Adrenal gland (tissue), 5 donors: ENCODE measurements around the gene NUDCD2.

ENCODE experiments used
- POLR2A ChIP-seq, 2 donors: fragments of 450-650 bp; IDR thresholded peaks; one replicate each; pipeline ENCODE4 v1.6.1; 2017; ENCODE audit warnings: antibody characterized with exemption in 2 of 2, mild to moderate bottlenecking in 2 of 2, moderate library complexity in 1 of 2
- TF ChIP-seq, protein P1 (sequence below), 6 experiments: fragments of 450-650 bp in 4 of 6; fragments of 200-600 bp in 2 of 6; sonication (generic) in 1 of 6; IDR thresholded peaks; 1 replicate in 5 of 6; 2 replicates in 1 of 6; pipeline versions ENCODE4 v1.5.1 to v1.8.0; 2016 to 2021; ENCODE audit warnings: antibody characterized with exemption in 6 of 6, mild to moderate bottlenecking in 2 of 6, moderate library complexity in 1 of 6
- donor health status: DM: no; HTN: no; CAD: no.

- TF ChIP-seq, protein P1, sequence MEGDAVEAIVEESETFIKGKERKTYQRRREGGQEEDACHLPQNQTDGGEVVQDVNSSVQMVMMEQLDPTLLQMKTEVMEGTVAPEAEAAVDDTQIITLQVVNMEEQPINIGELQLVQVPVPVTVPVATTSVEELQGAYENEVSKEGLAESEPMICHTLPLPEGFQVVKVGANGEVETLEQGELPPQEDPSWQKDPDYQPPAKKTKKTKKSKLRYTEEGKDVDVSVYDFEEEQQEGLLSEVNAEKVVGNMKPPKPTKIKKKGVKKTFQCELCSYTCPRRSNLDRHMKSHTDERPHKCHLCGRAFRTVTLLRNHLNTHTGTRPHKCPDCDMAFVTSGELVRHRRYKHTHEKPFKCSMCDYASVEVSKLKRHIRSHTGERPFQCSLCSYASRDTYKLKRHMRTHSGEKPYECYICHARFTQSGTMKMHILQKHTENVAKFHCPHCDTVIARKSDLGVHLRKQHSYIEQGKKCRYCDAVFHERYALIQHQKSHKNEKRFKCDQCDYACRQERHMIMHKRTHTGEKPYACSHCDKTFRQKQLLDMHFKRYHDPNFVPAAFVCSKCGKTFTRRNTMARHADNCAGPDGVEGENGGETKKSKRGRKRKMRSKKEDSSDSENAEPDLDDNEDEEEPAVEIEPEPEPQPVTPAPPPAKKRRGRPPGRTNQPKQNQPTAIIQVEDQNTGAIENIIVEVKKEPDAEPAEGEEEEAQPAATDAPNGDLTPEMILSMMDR (IDR thresholded peaks at IDR 0.05): no peak
- no peak for TF ChIP-seq POLR2A (IDR thresholded peaks at IDR 0.05)
Measured at GRCh38 chr5:163498886-163499285, 39.0 kb upstream of the NUDCD2 start.
